ENCODE measurements around the gene ADGRD1.

DNA sequence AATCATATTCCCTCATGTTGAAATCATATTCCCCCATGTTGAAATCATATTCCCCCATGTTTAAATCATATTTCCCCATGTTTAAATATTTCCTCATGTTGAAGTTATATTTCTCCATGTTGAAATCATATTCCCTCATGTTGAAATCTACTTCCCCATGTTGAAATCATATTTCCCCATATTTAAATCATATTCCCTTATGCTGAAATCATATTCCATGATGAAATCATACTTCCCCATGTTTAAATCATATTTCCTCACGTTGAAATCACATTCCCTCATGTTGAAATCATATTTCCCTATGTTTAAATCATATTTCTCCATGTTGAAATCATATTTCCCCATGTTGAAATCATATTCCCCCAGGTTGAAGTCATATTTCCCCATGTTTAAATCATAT lies 34.6 kb upstream of the ADGRD1 start:
- TF ChIP-seq, protein P1, sequence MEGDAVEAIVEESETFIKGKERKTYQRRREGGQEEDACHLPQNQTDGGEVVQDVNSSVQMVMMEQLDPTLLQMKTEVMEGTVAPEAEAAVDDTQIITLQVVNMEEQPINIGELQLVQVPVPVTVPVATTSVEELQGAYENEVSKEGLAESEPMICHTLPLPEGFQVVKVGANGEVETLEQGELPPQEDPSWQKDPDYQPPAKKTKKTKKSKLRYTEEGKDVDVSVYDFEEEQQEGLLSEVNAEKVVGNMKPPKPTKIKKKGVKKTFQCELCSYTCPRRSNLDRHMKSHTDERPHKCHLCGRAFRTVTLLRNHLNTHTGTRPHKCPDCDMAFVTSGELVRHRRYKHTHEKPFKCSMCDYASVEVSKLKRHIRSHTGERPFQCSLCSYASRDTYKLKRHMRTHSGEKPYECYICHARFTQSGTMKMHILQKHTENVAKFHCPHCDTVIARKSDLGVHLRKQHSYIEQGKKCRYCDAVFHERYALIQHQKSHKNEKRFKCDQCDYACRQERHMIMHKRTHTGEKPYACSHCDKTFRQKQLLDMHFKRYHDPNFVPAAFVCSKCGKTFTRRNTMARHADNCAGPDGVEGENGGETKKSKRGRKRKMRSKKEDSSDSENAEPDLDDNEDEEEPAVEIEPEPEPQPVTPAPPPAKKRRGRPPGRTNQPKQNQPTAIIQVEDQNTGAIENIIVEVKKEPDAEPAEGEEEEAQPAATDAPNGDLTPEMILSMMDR (IDR thresholded peaks at IDR 0.05): no peak
- TF ChIP-seq POLR2A (IDR thresholded peaks at IDR 0.05) (no peak), EP300 (IDR thresholded peaks at IDR 0.05) (no peak), POLR2AphosphoS5 (IDR thresholded peaks at IDR 0.05) (no peak)
